Measurements from ENCODE around the gene THOC7.

THOC7 gene

DNA sequence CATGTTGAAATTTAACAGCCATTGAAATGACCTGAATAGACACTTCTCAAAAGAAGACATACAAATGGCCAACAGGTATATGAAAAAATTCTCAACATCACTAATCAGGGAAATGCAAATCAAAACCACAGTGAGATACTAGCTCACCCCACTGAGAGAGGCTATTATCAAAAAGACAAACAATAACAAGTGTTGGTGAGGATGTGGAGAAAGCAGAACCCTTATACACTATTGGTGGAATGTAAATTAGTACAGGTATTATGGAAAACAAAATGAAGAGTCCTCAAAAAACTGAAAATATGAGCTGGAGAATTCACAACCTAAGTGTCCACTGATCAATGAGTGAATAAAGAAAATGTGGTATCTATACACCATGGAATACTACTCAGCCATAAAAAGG lies 21.5 kb downstream of the THOC7 start:
- no peak for DNase-seq (ENCODE audit: low read depth in 2 of 2)

GRCh38 chr3:63841704-63842103 lies 21.9 kb downstream of the THOC7 start:
- no peak for DNase-seq (ENCODE audit: low read depth in 2 of 2)

DNA sequence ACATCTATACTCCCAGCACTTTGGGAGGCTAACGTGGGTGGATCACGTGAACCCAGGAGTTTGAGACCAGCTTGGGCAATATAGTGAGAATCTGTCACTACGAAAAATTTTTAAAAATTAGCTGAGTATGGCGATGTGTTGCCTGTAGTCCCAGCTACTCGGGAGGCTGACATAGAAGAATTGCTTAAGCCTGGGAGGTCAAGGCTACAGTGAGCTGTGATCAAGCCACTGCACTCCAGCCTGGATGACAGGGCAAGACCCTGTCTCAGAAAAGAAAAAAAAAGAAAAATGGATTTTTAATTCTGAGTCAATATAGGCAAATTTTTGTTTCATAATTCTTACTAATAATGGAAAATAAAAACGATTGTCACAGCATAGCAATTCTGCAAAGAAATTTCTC lies 31.2 kb downstream of the THOC7 start:
- no peak for DNase-seq (ENCODE audit: low read depth in 2 of 2)

- no peak for DNase-seq (ENCODE audit: low read depth in 2 of 2)
Observed at GRCh38 chr3:63830526-63830925, 33.1 kb downstream of the THOC7 start.

DNA sequence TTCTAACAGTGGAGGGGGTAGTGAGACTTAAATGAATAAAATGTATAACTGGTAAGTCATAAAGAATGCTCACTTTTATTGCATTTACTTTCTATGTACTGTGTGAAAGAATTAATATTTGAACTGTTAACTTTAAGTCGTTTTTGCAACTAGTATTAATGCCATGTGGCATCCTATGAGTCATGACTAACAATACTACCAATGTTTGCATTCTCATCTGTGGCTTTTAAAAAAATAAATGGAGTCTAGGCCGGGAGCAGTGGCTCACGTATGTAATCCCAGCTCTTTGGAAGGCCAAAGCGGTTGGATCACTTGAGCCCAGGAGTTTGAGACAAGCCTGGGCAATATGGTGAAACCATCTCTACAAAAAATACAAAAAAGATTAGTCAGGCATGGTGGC lies 39.3 kb downstream of the THOC7 start:
- no peak for DNase-seq (ENCODE audit: low read depth in 2 of 2)

GRCh38 chr3:63819151-63819398 lies 44.5 kb downstream of the THOC7 start, which contains the start of gene C3orf49:
Gene C3orf49 (plus strand): TSS chr3:63819299. CDS start chr3:63819472, 173 bp downstream.
- DNase-seq (ENCODE audit: low read depth in 2 of 2) = no peak

DNA sequence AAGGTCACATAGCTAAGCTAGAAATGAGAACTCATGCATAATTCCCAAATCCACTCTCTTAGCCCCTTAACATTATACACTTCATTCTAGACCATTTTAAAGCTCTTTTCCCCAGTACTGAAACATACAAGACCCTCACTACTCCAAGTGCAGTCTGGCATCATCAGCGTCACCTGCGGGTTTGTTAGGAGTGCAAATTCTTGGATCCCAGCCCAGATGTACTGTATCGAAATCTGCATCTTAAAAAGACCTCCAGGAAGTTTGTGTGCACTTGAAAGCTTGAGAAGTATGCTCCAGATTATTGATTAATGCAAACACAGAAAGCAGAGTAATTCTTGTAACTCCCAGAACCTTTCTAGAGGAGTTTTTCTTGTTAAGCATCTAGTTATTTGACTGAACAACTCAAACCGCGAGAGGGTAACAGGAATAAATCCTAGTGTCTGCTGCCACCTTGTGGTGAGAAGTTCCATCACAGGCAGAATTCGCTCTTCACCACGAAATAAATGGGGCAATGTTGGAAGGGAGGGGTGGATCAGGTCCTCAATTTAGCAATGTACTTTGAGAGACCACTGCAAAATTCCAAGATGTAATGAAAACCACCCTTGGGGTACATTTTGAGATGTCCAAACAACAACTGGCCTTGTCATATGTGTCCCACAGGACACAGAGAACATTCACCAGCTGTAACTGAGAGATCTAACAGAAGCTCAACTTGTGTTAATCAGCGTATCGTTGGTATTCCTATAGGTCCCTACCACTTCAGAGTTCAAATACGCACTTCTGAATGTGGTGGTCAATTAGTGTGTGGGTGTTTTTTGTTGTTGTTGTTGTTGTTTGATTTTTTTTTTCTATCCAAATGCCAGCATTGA lies 45.1 kb downstream of the THOC7 start:
- peak; percentile 38 to 61 for DNase-seq (ENCODE audit: low read depth in 2 of 2)

- DNase-seq (ENCODE audit: low read depth in 2 of 2) = no peak
Observed at GRCh38 chr3:63817225-63817624, 46.4 kb downstream of the THOC7 start.

DNA sequence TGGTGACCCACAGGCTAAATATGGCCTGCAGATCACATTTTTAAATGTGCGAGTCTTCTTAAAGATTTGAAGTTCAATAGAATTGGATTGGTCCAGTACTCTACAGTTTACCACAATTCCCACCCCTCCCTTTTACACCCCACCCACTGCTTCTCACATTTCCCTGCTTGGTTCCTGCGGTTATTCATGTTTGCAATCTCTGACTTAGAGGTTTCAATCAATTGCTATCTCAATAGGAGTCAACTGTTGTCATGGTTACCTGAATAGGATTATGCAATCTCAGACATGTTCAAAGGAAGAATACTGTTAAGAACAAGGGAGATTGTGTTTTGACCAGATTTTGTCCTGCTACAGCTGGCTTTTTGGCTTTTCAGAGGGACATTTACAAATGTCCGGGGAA lies 49.4 kb downstream of the THOC7 start:
- no peak for DNase-seq (ENCODE audit: low read depth in 2 of 2)

- no peak for DNase-seq (ENCODE audit: low read depth in 2 of 2)
Observed at GRCh38 chr3:63809607-63810006, 54.0 kb downstream of the THOC7 start.

DNA sequence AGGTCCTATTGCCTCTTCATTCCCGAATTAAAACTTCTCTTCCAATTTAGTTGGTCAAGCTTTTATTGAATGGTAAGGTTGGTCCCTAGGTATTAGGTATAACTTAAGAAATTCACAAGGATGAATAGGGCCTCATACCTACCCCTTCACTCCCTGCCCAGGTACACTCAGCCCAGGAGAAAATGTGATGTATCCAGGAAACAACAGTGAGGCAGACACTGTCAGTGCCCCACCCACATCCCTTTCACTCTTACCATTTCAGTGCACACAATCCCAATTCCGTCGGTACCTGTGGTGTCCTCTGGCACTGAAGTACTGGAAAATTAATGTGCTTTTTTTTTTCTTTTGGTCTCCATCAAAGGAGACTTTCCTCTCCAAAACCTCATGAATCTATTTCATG lies 55.0 kb downstream of the THOC7 start:
- no peak for DNase-seq (ENCODE audit: low read depth in 2 of 2)

DNA sequence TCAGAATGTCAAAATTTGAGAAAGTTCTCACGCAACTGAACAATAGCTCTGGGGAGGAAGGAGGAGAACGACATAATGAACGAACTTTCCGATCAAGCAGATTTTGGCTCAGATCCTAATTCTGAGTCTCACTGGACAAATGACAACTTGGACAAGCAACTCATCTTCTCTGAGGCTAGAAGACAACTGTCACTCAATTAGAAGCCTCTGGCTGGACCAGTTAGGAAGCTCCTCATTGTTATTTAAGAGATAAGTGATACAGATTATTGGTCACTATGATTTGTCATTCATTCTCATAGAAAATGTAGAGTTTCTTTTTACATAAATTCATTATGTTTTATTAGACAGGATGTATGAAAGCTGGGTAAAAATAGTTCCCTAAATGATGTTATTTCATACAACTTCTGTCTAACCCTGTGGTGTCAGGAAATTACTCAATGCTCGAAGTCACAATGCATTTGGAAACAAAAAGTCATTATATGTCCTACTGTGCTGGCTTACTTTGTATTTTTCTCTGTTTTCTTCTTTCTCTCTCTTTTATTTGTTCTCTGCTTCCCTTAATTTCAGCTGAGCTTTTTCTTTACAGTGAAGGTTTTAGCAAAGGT lies 55.5 kb downstream of the THOC7 start:
- no peak for DNase-seq (ENCODE audit: low read depth in 2 of 2)

DNA sequence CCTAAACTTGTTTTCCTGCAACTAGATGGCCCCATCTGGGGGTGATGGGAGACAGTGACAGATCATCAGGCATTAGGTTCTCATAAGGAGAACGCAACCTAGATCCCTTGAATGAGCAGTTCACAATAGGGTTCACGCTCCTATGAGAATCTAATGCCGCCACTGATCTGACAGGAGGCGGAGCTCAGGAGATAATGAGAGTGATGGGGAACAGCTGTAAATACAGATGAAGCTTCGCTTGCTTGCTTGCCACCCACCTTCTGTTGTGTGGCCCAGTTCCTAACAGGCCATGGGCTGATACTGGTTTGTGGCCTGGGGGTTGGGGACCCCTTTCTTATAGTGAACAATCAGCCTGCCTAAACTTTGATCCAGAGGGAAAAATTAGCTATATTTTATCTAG lies 59.7 kb downstream of the THOC7 start:
- DNase-seq (ENCODE audit: low read depth in 2 of 2) = no peak

GRCh38 chr3:63800097-63800496 lies 63.5 kb downstream of the THOC7 start:
- no peak for DNase-seq (ENCODE audit: low read depth in 2 of 2)

- no peak for DNase-seq (ENCODE audit: low read depth in 2 of 2)
Observed at GRCh38 chr3:63798949-63799348, 64.7 kb downstream of the THOC7 start.

DNA sequence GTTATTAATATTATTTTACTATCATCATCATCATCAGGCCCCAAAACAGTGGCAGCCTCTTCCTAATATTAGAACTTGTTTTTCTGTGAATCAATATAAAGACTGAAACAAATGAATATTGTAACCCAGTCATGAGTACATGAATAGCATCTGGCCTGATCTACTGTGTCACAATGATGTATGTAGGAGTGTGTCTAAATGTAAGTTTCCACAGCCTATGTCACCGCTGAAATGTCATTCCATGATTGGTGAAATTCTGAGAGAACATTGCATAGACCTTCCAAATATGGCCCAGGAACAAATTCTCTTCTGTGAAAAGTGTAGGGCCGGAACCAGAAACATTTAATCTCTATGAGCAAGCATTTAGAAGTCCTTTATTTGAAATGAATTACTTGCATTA lies 65.1 kb downstream of the THOC7 start:
- no peak for DNase-seq (ENCODE audit: low read depth in 2 of 2)

DNA sequence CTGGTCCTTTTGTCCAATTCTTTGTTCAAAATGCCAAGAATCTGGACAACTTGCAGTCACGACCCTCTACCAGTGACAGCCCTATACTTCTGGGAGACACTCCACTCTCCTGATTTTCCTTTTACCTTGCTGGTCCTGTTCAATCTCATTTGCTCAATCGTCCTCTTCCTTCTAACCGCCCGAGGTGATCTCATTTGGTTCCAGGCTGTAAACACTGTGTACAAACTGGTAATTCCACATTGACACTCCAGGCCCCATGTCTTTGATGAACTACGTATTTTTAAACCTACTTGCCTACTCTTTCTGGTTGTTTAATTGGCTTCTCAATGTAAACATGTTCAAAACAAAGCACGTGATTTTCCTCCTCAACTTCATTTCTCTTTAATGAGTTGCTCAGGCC lies 68.2 kb downstream of the THOC7 start:
- no peak for DNase-seq (ENCODE audit: low read depth in 2 of 2)

GRCh38 chr3:63791974-63792373 lies 71.6 kb downstream of the THOC7 start:
- no peak for DNase-seq (ENCODE audit: low read depth in 2 of 2)

Measured in stimulated activated CD4-positive, alpha-beta T cell treated with anti-CD3 and anti-CD28 coated beads, Interleukin-4, amount 100 ng/mL, for 48 hours (primary cell).